Measurements from ENCODE around the gene THSD7B. TPM values are rescaled to one million over a fixed set of nuclear protein-coding genes. Genes with fewer than 3 reads are reported as not detected.
"Not testable (repeated sequence)": the region's sequence is repeated elsewhere in the genome, so short reads cannot be mapped to it uniquely, and the experiment has no call there.

THSD7B gene
- total RNA-seq, 1 donor from 2014 or later: not detected

GRCh38 chr2:137566387-137566786, 801.0 kb downstream of the THSD7B start:
- Mint-ChIP-seq H3K4me3 (ENCODE audit: low read depth) (no peak overlapping the region), H3K4me1 (ENCODE audit: low read depth) (no peaks in the 10 kb centered on the region), H3K9me3 (no peaks in the 10 kb centered on the region), H3K36me3 (ENCODE audit: low read depth) (no peaks in the 10 kb centered on the region), H3K27ac (no peak overlapping the region), H3K27me3 (ENCODE audit: low read depth) (no peaks in the 10 kb centered on the region)
- intact Hi-C loops (cut with micrococcal nuclease): no loop called here
- DNase-seq (ENCODE audit: low spot score): no peak

GRCh38 chr2:137570484-137570883, 805.1 kb downstream of the THSD7B start:
- H3K36me3 Mint-ChIP-seq (ENCODE audit: low read depth): no peaks in the 10 kb centered on the region
- DNase-seq (ENCODE audit: low spot score): no peak
- H3K27me3 Mint-ChIP-seq (ENCODE audit: low read depth): no peaks in the 10 kb centered on the region
- H3K4me1 Mint-ChIP-seq (ENCODE audit: low read depth): no peaks in the 10 kb centered on the region
- no peaks in the 10 kb centered on the region for H3K9me3 Mint-ChIP-seq
- intact Hi-C loops (cut with micrococcal nuclease): no loop called here
- H3K27ac Mint-ChIP-seq: no peak overlapping the region
- H3K4me3 Mint-ChIP-seq (ENCODE audit: low read depth): no peak overlapping the region

GRCh38 chr2:137587834-137588233, 822.5 kb downstream of the THSD7B start:
- peaks cover 13% of the 10 kb centered on the region for H3K9me3 Mint-ChIP-seq

GRCh38 chr2:137588578-137588977, 823.2 kb downstream of the THSD7B start:
- H3K27ac Mint-ChIP-seq; H3K4me3 Mint-ChIP-seq (ENCODE audit: low read depth); intact Hi-C loops (cut with micrococcal nuclease); H3K4me1 Mint-ChIP-seq (ENCODE audit: low read depth); H3K36me3 Mint-ChIP-seq (ENCODE audit: low read depth); DNase-seq (ENCODE audit: low spot score); H3K27me3 Mint-ChIP-seq (ENCODE audit: low read depth): not testable (repeated sequence)
- peaks cover 13% of the 10 kb centered on the region for H3K9me3 Mint-ChIP-seq

More at GRCh38 chr2:137587834-137588233, 822.5 kb downstream of the THSD7B start:
- intact Hi-C loops (cut with micrococcal nuclease); H3K4me3 Mint-ChIP-seq (ENCODE audit: low read depth); H3K27ac Mint-ChIP-seq; DNase-seq (ENCODE audit: low spot score); H3K4me1 Mint-ChIP-seq (ENCODE audit: low read depth); H3K27me3 Mint-ChIP-seq (ENCODE audit: low read depth); H3K36me3 Mint-ChIP-seq (ENCODE audit: low read depth): not testable (repeated sequence)

GRCh38 chr2:137590102-137590501, 824.8 kb downstream of the THSD7B start:
- Mint-ChIP-seq H3K9me3 (peaks cover 12% of the 10 kb centered on the region), H3K4me3 (ENCODE audit: low read depth) (no peak overlapping the region), H3K36me3 (ENCODE audit: low read depth) (no peaks in the 10 kb centered on the region), H3K4me1 (ENCODE audit: low read depth) (no peaks in the 10 kb centered on the region), H3K27ac (no peak overlapping the region), H3K27me3 (ENCODE audit: low read depth) (no peaks in the 10 kb centered on the region)
- intact Hi-C loops (cut with micrococcal nuclease): no loop called here
- no peak for DNase-seq (ENCODE audit: low spot score)

GRCh38 chr2:137607722-137608318, 842.5 kb downstream of the THSD7B start:
- intact Hi-C loops (cut with micrococcal nuclease): no loop called here
- H3K36me3 Mint-ChIP-seq (ENCODE audit: low read depth): no peaks in the 10 kb centered on the region
- peaks cover 3% of the 10 kb centered on the region for H3K9me3 Mint-ChIP-seq
- no peak for DNase-seq (ENCODE audit: low spot score)
- H3K27me3 Mint-ChIP-seq (ENCODE audit: low read depth): no peaks in the 10 kb centered on the region
- H3K4me3 Mint-ChIP-seq (ENCODE audit: low read depth): no peak overlapping the region
- no peaks in the 10 kb centered on the region for H3K4me1 Mint-ChIP-seq (ENCODE audit: low read depth)
- no peak overlapping the region for H3K27ac Mint-ChIP-seq

GRCh38 chr2:137638932-137639331, 873.6 kb downstream of the THSD7B start:
- intact Hi-C loops (cut with micrococcal nuclease): no loop called here
- no peaks in the 10 kb centered on the region for H3K36me3 Mint-ChIP-seq (ENCODE audit: low read depth)
- no peak for DNase-seq (ENCODE audit: low spot score)

GRCh38 chr2:137644731-137645130, 879.4 kb downstream of the THSD7B start:
- no peaks in the 10 kb centered on the region for H3K4me1 Mint-ChIP-seq (ENCODE audit: low read depth)
- no peaks in the 10 kb centered on the region for H3K36me3 Mint-ChIP-seq (ENCODE audit: low read depth)
- H3K27me3 Mint-ChIP-seq (ENCODE audit: low read depth): no peaks in the 10 kb centered on the region
- DNase-seq (ENCODE audit: low spot score): no peak
- no peak overlapping the region for H3K27ac Mint-ChIP-seq
- H3K9me3 Mint-ChIP-seq: no peaks in the 10 kb centered on the region
- H3K4me3 Mint-ChIP-seq (ENCODE audit: low read depth): no peak overlapping the region
- intact Hi-C loops (cut with micrococcal nuclease): no loop called here

More at GRCh38 chr2:137638932-137639331, 873.6 kb downstream of the THSD7B start:
- Mint-ChIP-seq H3K4me1 (ENCODE audit: low read depth) (no peaks in the 10 kb centered on the region), H3K4me3 (ENCODE audit: low read depth) (no peak overlapping the region), H3K27ac (no peak overlapping the region), H3K9me3 (no peaks in the 10 kb centered on the region), H3K27me3 (ENCODE audit: low read depth) (no peaks in the 10 kb centered on the region)

GRCh38 chr2:137654046-137654445, 888.7 kb downstream of the THSD7B start:
- H3K4me1 Mint-ChIP-seq (ENCODE audit: low read depth): no peaks in the 10 kb centered on the region
- no peaks in the 10 kb centered on the region for H3K36me3 Mint-ChIP-seq (ENCODE audit: low read depth)
- DNase-seq (ENCODE audit: low spot score): no peak
- H3K4me3 Mint-ChIP-seq (ENCODE audit: low read depth): no peak overlapping the region
- intact Hi-C loops (cut with micrococcal nuclease): no loop called here
- H3K27ac Mint-ChIP-seq: no peak overlapping the region
- H3K9me3 Mint-ChIP-seq: no peaks in the 10 kb centered on the region
- H3K27me3 Mint-ChIP-seq (ENCODE audit: low read depth): no peaks in the 10 kb centered on the region

- H3K4me1 Mint-ChIP-seq (ENCODE audit: low read depth): no peaks in the 10 kb centered on the region
These were observed 890.5 kb downstream of the THSD7B start for GRCh38 chr2:137655814-137656213.

GRCh38 chr2:137658433-137658832, 893.1 kb downstream of the THSD7B start:
- no peaks in the 10 kb centered on the region for H3K9me3 Mint-ChIP-seq
- no peak overlapping the region for H3K27ac Mint-ChIP-seq
- H3K4me3 Mint-ChIP-seq (ENCODE audit: low read depth): no peak overlapping the region
- no peaks in the 10 kb centered on the region for H3K36me3 Mint-ChIP-seq (ENCODE audit: low read depth)
- H3K27me3 Mint-ChIP-seq (ENCODE audit: low read depth): no peaks in the 10 kb centered on the region
- no peaks in the 10 kb centered on the region for H3K4me1 Mint-ChIP-seq (ENCODE audit: low read depth)
- intact Hi-C loops (cut with micrococcal nuclease): no loop called here
- DNase-seq (ENCODE audit: low spot score): no peak

More at GRCh38 chr2:137655814-137656213, 890.5 kb downstream of the THSD7B start:
- Mint-ChIP-seq H3K9me3 (no peaks in the 10 kb centered on the region), H3K27me3 (ENCODE audit: low read depth) (no peaks in the 10 kb centered on the region), H3K36me3 (ENCODE audit: low read depth) (no peaks in the 10 kb centered on the region), H3K27ac (no peak overlapping the region), H3K4me3 (ENCODE audit: low read depth) (no peak overlapping the region)
- no peak for DNase-seq (ENCODE audit: low spot score)
- intact Hi-C loops (cut with micrococcal nuclease): no loop called here

- Mint-ChIP-seq H3K27me3 (ENCODE audit: low read depth) (no peaks in the 10 kb centered on the region), H3K4me1 (ENCODE audit: low read depth) (no peaks in the 10 kb centered on the region), H3K36me3 (ENCODE audit: low read depth) (no peaks in the 10 kb centered on the region), H3K27ac (no peak overlapping the region), H3K9me3 (no peaks in the 10 kb centered on the region), H3K4me3 (ENCODE audit: low read depth) (no peak overlapping the region)
- no peak for DNase-seq (ENCODE audit: low spot score)
- intact Hi-C loops (cut with micrococcal nuclease): no loop called here
These were observed 894.3 kb downstream of the THSD7B start for GRCh38 chr2:137659616-137660015.

GRCh38 chr2:137670111-137670510, 904.8 kb downstream of the THSD7B start:
- intact Hi-C loops (cut with micrococcal nuclease): no loop called here
- Mint-ChIP-seq H3K36me3 (ENCODE audit: low read depth) (no peaks in the 10 kb centered on the region), H3K4me1 (ENCODE audit: low read depth) (no peaks in the 10 kb centered on the region), H3K27ac (no peak overlapping the region), H3K9me3 (no peaks in the 10 kb centered on the region), H3K27me3 (ENCODE audit: low read depth) (no peaks in the 10 kb centered on the region), H3K4me3 (ENCODE audit: low read depth) (no peak overlapping the region)
- DNase-seq (ENCODE audit: low spot score): no peak
